T-helper 2 cell treated with Interferon-gamma antibody and Interleukin-4, amounts not matched to agents 5 μg/mL and 100 μg/mL, for 36 hours (primary cell): ENCODE data around the gene GRK2.
"Not testable (repeated sequence)": the region's sequence is repeated elsewhere in the genome, so short reads cannot be mapped to it uniquely, and the experiment has no call there.

Experiments
- DNase-seq: peaks from one replicate; pipeline ENCODE4 v3.0.0; 2021; ENCODE audit warnings: low spot score
- H3K27ac Mint-ChIP-seq: one replicate; pipeline ENCODE4 v1.8.0; 2021; ENCODE audit warnings: mild to moderate bottlenecking, mixed read lengths
- H3K27me3 Mint-ChIP-seq: one replicate; pipeline ENCODE4 v1.8.0; 2021; ENCODE audit warnings: low read depth, mixed read lengths
- H3K36me3 Mint-ChIP-seq: one replicate; pipeline ENCODE4 v1.8.0; 2021; ENCODE audit warnings: low read depth, mixed read lengths
- H3K4me1 Mint-ChIP-seq: one replicate; pipeline ENCODE4 v1.8.0; 2021; ENCODE audit warnings: low read depth, mixed read lengths
- H3K4me3 Mint-ChIP-seq: one replicate; pipeline ENCODE4 v1.8.0; 2022; ENCODE audit warnings: mild to moderate bottlenecking, moderate library complexity, mixed read lengths
- H3K9me3 Mint-ChIP-seq: one replicate; pipeline ENCODE4 v1.8.0; 2021; ENCODE audit warnings: mixed read lengths

The GRK2 gene

GRCh38 chr11:67247946-67248550 lies 18.2 kb upstream of the GRK2 start:
- Mint-ChIP-seq H3K36me3 (peaks cover 84% of the 10 kb centered on the region), H3K9me3 (no peaks in the 10 kb centered on the region), H3K4me3 (no peak overlapping the region), H3K27me3 (no peaks in the 10 kb centered on the region), H3K4me1 (peaks cover 17% of the 10 kb centered on the region), H3K27ac (no peak overlapping the region)
- DNase-seq = no peak

- Mint-ChIP-seq H3K27ac (no peak overlapping the region), H3K4me1 (peaks cover 20% of the 10 kb centered on the region), H3K9me3 (no peaks in the 10 kb centered on the region), H3K36me3 (peaks cover 85% of the 10 kb centered on the region), H3K27me3 (no peaks in the 10 kb centered on the region), H3K4me3 (no peak overlapping the region)
- no peak for DNase-seq
Observed at GRCh38 chr11:67248653-67249052, 17.6 kb upstream of the GRK2 start.

GRCh38 chr11:67250059-67251043 lies 15.9 kb upstream of the GRK2 start:
- Mint-ChIP-seq H3K4me1 (peaks cover 16% of the 10 kb centered on the region), H3K27me3 (no peaks in the 10 kb centered on the region), H3K36me3 (peaks cover 85% of the 10 kb centered on the region), H3K27ac (no peak overlapping the region), H3K9me3 (no peaks in the 10 kb centered on the region), H3K4me3 (no peak overlapping the region)
- no peak for DNase-seq

GRCh38 chr11:67251841-67252240 lies 14.4 kb upstream of the GRK2 start:
- Mint-ChIP-seq H3K27ac (no peak overlapping the region), H3K9me3 (no peaks in the 10 kb centered on the region), H3K36me3 (peaks cover 85% of the 10 kb centered on the region), H3K27me3 (no peaks in the 10 kb centered on the region), H3K4me3 (no peak overlapping the region), H3K4me1 (peaks cover 16% of the 10 kb centered on the region)
- no peak for DNase-seq

- DNase-seq = no peak
- Mint-ChIP-seq H3K36me3 (peaks cover 86% of the 10 kb centered on the region), H3K27me3 (no peaks in the 10 kb centered on the region), H3K4me3 (no peak overlapping the region), H3K9me3 (no peaks in the 10 kb centered on the region), H3K27ac (peak overlapping the region; percentile 41), H3K4me1 (peaks cover 16% of the 10 kb centered on the region)
Observed at GRCh38 chr11:67252831-67253239, 13.4 kb upstream of the GRK2 start.

GRCh38 chr11:67253872-67254624 lies 12.2 kb upstream of the GRK2 start:
- Mint-ChIP-seq H3K9me3 (no peaks in the 10 kb centered on the region), H3K4me1 (peaks cover 16% of the 10 kb centered on the region), H3K27me3 (no peaks in the 10 kb centered on the region), H3K36me3 (peaks cover 75% of the 10 kb centered on the region), H3K4me3 (no peak overlapping the region), H3K27ac (peak overlapping the region; percentile 32)
- DNase-seq = no peak

- Mint-ChIP-seq H3K4me3 (no peak overlapping the region), H3K27ac (peak overlapping the region; percentile 14), H3K36me3 (peaks cover 67% of the 10 kb centered on the region), H3K4me1 (peaks cover 16% of the 10 kb centered on the region), H3K9me3 (no peaks in the 10 kb centered on the region), H3K27me3 (no peaks in the 10 kb centered on the region)
- no peak for DNase-seq
Observed at GRCh38 chr11:67254798-67255197, 11.5 kb upstream of the GRK2 start.

GRCh38 chr11:67255353-67255752 lies 10.9 kb upstream of the GRK2 start:
- Mint-ChIP-seq H3K27ac (no peak overlapping the region), H3K36me3 (peaks cover 63% of the 10 kb centered on the region), H3K9me3 (no peaks in the 10 kb centered on the region), H3K4me1 (peaks cover 16% of the 10 kb centered on the region), H3K27me3 (no peaks in the 10 kb centered on the region), H3K4me3 (no peak overlapping the region)
- DNase-seq = no peak

- Mint-ChIP-seq H3K27ac (no peak overlapping the region), H3K27me3 (no peaks in the 10 kb centered on the region), H3K4me3 (no peak overlapping the region), H3K9me3 (no peaks in the 10 kb centered on the region), H3K4me1 (peaks cover 16% of the 10 kb centered on the region), H3K36me3 (peaks cover 58% of the 10 kb centered on the region)
- DNase-seq = no peak
Observed at GRCh38 chr11:67255864-67256263, 10.4 kb upstream of the GRK2 start.

GRCh38 chr11:67256477-67257135 lies 9.7 kb upstream of the GRK2 start:
- H3K27me3 Mint-ChIP-seq = no peaks in the 10 kb centered on the region
- H3K4me1 Mint-ChIP-seq = peaks cover 19% of the 10 kb centered on the region
- no peaks in the 10 kb centered on the region for H3K9me3 Mint-ChIP-seq
- DNase-seq = no peak
- H3K27ac Mint-ChIP-seq = no peak overlapping the region
- no peak overlapping the region for H3K4me3 Mint-ChIP-seq
- peaks cover 52% of the 10 kb centered on the region for H3K36me3 Mint-ChIP-seq

- H3K27ac Mint-ChIP-seq = no peak overlapping the region
- H3K9me3 Mint-ChIP-seq = no peaks in the 10 kb centered on the region
- H3K36me3 Mint-ChIP-seq = peaks cover 18% of the 10 kb centered on the region
- no peak overlapping the region for H3K4me3 Mint-ChIP-seq
- H3K27me3 Mint-ChIP-seq = no peaks in the 10 kb centered on the region
- peaks cover 31% of the 10 kb centered on the region for H3K4me1 Mint-ChIP-seq
- DNase-seq = no peak
Observed at GRCh38 chr11:67260406-67260805, 5.9 kb upstream of the GRK2 start.

- H3K9me3 Mint-ChIP-seq, H3K27ac Mint-ChIP-seq, H3K27me3 Mint-ChIP-seq, DNase-seq: not testable (repeated sequence)
- H3K36me3 Mint-ChIP-seq = peaks cover 15% of the 10 kb centered on the region
- H3K4me3 Mint-ChIP-seq = peak overlapping the region; percentile 79
- peaks cover 37% of the 10 kb centered on the region for H3K4me1 Mint-ChIP-seq
Observed at GRCh38 chr11:67260885-67261639, 5.2 kb upstream of the GRK2 start.

GRCh38 chr11:67261640-67261945 lies 4.7 kb upstream of the GRK2 start:
- H3K36me3 Mint-ChIP-seq = peaks cover 11% of the 10 kb centered on the region
- no peaks in the 10 kb centered on the region for H3K9me3 Mint-ChIP-seq
- no peaks in the 10 kb centered on the region for H3K27me3 Mint-ChIP-seq
- H3K4me3 Mint-ChIP-seq = no peak overlapping the region
- no peak overlapping the region for H3K27ac Mint-ChIP-seq
- peaks cover 38% of the 10 kb centered on the region for H3K4me1 Mint-ChIP-seq
- no peak for DNase-seq
